D721Med (cell line): ENCODE results near the gene ETNPPL.

Source experiments
- DNase-seq: peaks from one replicate; pipeline ENCODE4 v3.0.0; 2011; ENCODE audit warnings: low spot score; ENCODE audit not compliant: insufficient read length
- FAIRE-seq: peaks from 2 replicates; lab custom pipeline; 2011; peaks lifted over from hg19 to GRCh38; lab: Jason Lieb, UNC
- TF ChIP-seq, protein P1 (sequence below): IDR thresholded peaks from 2 replicates; pipeline ENCODE4 v1.5.1; 2012; ENCODE audit warnings: mild to moderate bottlenecking, control low read depth; ENCODE audit not compliant: insufficient read depth; ENCODE audit errors: missing control alignments

The ETNPPL gene

DNA sequence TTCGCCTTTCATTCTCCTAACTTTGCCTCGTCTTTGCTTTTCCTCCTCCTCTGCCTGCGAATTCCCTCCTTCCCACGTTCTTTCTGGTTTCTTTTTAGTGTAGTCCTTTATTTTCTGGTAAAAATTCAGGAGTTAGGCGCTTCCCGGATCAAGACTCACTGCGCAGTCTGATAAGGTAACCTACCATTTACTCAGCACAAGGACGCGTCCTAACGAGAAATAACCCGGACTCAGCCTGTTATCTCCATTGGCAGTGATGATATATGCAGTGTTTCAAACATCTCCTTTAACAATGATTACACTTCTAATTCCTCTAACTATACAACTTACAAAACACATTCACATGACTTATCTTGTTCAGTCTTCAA lies 357 bp upstream of the ETNPPL start:
- TF ChIP-seq, protein P1, sequence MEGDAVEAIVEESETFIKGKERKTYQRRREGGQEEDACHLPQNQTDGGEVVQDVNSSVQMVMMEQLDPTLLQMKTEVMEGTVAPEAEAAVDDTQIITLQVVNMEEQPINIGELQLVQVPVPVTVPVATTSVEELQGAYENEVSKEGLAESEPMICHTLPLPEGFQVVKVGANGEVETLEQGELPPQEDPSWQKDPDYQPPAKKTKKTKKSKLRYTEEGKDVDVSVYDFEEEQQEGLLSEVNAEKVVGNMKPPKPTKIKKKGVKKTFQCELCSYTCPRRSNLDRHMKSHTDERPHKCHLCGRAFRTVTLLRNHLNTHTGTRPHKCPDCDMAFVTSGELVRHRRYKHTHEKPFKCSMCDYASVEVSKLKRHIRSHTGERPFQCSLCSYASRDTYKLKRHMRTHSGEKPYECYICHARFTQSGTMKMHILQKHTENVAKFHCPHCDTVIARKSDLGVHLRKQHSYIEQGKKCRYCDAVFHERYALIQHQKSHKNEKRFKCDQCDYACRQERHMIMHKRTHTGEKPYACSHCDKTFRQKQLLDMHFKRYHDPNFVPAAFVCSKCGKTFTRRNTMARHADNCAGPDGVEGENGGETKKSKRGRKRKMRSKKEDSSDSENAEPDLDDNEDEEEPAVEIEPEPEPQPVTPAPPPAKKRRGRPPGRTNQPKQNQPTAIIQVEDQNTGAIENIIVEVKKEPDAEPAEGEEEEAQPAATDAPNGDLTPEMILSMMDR = no peak
- FAIRE-seq (no peak), DNase-seq (no peak)

DNA sequence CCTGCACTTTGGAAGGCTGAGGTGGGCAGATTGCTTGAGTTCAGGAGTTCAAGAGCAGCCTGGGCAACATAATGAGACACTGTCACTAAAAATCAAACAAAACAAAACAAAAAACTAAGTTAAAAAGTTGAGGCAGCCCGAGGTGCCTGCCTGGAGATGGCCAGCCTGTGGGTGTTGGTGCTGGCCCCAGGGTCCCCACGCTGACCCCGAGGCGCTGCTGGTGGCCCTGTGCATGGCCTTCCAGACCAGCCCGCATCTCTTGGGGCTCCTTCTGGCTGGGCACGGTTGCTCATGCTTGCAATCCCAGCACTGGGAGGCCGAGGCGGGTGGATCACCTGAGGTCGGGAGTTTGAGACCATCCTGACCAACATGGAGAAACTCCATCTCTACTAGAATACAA lies 4.4 kb downstream of the ETNPPL start:
- no peak for DNase-seq
- FAIRE-seq = no peak
- TF ChIP-seq, protein P1 = no peak

DNA sequence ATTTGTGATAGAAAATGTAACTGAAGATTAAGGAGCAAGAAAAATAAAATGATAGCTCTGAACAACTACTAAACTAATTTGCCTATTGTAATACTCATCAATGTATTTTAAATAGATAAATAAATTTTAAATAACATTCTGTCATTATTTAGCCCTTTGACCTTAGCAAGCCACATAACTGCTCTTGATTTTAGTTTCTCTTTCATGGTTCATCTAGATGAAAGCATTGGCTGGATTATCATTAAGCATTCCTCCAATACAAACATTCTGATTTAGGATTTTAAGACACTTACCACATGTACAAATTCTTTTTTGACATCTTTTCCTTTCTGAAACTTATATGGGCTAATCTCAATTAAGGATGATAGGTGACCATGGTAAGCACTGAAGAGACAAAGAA lies 8.5 kb downstream of the ETNPPL start:
- FAIRE-seq = no peak
- TF ChIP-seq, protein P1 = no peak

DNA sequence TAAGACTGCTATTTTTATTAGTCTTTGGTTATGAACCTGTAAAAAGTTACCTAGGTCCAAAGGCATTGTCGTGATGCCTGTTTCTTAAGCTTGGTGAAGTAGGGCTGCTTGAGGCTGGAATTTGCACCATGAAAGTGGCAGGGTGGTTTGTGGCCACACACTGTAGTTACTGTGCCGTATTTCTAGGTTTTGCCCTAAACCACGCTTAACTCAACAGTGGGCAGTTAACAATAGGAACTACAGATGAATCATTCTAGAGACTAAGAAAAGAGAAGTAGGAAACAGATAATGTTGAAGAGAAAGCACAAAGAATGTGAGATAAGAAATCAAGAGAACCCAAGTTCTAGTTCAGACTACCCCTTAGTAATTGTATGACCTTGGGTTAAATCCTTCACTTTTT lies 11.5 kb downstream of the ETNPPL start:
- FAIRE-seq = no peak
- TF ChIP-seq, protein P1 = no peak
- no peak for DNase-seq

More for the DNA sequence above, 8.5 kb downstream of the ETNPPL start:
- no peak for DNase-seq

DNA sequence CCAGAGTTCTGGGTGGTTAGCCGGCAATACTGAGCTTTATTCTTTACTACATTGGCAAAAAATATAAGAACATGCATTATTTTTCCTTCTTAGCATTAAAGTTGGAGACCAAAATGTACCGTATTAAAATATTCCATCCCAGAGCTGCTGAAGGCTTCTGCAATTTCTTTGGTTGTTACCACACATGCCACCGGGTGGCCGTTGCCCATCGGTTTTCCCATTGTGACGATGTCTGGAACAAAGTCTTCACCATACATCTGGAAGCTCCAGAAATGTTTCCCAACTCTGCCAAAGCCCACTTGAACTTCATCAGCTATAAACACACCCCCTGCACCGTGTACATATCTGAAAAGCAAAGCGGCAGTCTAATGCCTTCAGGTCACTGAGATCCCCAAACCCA lies 13.7 kb downstream of the ETNPPL start:
- FAIRE-seq = no peak

DNA sequence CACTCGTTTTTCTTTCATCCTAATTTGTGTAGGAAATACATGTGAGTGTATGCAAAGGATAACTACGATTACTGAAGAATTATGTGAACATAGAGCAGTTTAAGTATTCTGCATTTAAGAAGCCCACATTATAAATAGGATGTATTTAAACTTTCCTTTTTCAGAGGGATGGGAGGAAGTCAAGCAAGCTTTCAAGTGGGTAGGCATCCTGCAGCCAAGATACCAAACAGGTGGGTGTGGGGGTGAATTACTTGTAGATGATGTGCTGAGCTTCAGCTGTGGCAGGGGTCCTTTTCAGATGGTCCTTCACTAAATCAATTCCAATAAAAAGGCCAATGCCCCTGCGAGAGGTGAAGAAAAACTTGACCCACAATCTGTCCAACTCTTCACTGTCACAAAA lies 16.3 kb downstream of the ETNPPL start:
- DNase-seq = no peak
- TF ChIP-seq, protein P1 = no peak
- FAIRE-seq = no peak

More for the DNA sequence above, 13.7 kb downstream of the ETNPPL start:
- no peak for DNase-seq
- TF ChIP-seq, protein P1 = no peak

DNA sequence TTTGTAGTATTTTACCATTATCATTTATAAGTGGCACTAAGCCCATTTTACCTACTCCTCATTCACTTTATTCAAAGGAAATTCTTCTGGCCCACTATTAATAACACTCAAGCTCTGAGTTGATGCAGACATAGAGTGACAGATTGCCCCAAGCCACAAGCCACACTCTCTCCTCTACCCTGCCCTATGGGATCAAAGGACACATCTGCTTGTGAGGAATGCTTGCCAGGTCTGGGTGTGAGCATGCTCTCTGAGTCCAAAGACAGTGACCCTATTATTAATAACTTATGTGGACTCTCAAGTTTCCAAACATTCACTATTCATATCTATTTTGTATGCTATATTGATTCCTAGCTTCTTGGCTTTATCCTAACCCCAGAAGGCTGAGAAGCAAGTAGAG lies 18.5 kb downstream of the ETNPPL start:
- no peak for DNase-seq
- no peak for FAIRE-seq
- TF ChIP-seq, protein P1 = no peak
